ENCODE results near the gene GOSR1.
"Not testable (repeated sequence)": the region's sequence is repeated elsewhere in the genome, so short reads cannot be mapped to it uniquely, and the experiment has no call there.

Gene GOSR1

GRCh38 chr17:30524847-30525246, 47.6 kb downstream of the GOSR1 start:
- DNase-seq (ENCODE audit: low spot score) = no peak
- TF ChIP-seq, protein P1, sequence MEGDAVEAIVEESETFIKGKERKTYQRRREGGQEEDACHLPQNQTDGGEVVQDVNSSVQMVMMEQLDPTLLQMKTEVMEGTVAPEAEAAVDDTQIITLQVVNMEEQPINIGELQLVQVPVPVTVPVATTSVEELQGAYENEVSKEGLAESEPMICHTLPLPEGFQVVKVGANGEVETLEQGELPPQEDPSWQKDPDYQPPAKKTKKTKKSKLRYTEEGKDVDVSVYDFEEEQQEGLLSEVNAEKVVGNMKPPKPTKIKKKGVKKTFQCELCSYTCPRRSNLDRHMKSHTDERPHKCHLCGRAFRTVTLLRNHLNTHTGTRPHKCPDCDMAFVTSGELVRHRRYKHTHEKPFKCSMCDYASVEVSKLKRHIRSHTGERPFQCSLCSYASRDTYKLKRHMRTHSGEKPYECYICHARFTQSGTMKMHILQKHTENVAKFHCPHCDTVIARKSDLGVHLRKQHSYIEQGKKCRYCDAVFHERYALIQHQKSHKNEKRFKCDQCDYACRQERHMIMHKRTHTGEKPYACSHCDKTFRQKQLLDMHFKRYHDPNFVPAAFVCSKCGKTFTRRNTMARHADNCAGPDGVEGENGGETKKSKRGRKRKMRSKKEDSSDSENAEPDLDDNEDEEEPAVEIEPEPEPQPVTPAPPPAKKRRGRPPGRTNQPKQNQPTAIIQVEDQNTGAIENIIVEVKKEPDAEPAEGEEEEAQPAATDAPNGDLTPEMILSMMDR (IDR thresholded peaks at IDR 0.05; ENCODE audit: extremely low read depth, insufficient read depth, missing control alignments) = no peak
- in situ Hi-C loops (cut with MboI; ENCODE audit: low pct_unique_long_range_greater_than_20kb, low sequenced_read_pairs, unreplicated experiment) = no loop called here

GRCh38 chr17:30526401-30526800, 49.2 kb downstream of the GOSR1 start:
- in situ Hi-C loops (cut with MboI; ENCODE audit: low pct_unique_long_range_greater_than_20kb, low sequenced_read_pairs, unreplicated experiment) = no loop called here
- TF ChIP-seq, protein P1 (IDR thresholded peaks at IDR 0.05; ENCODE audit: extremely low read depth, insufficient read depth, missing control alignments) = no peak

GRCh38 chr17:30528701-30529100, 51.5 kb downstream of the GOSR1 start:
- in situ Hi-C loops (cut with MboI; ENCODE audit: low pct_unique_long_range_greater_than_20kb, low sequenced_read_pairs, unreplicated experiment) = not testable (repeated sequence)

More at GRCh38 chr17:30526401-30526800, 49.2 kb downstream of the GOSR1 start:
- no peak for DNase-seq (ENCODE audit: low spot score)

GRCh38 chr17:30530346-30531025, 53.3 kb downstream of the GOSR1 start:
- in situ Hi-C loops (cut with MboI; ENCODE audit: low pct_unique_long_range_greater_than_20kb, low sequenced_read_pairs, unreplicated experiment) = no loop called here
- DNase-seq (ENCODE audit: low spot score) = no peak
- TF ChIP-seq, protein P1 (IDR thresholded peaks at IDR 0.05; ENCODE audit: extremely low read depth, insufficient read depth, missing control alignments) = no peak

More at GRCh38 chr17:30528701-30529100, 51.5 kb downstream of the GOSR1 start:
- not testable (repeated sequence) for DNase-seq (ENCODE audit: low spot score)

GRCh38 chr17:30532871-30533270, 55.7 kb downstream of the GOSR1 start:
- DNase-seq (ENCODE audit: low spot score) = no peak
- TF ChIP-seq, protein P1 (IDR thresholded peaks at IDR 0.05; ENCODE audit: extremely low read depth, insufficient read depth, missing control alignments) = no peak
- in situ Hi-C loops (cut with MboI; ENCODE audit: low pct_unique_long_range_greater_than_20kb, low sequenced_read_pairs, unreplicated experiment) = no loop called here

- TF ChIP-seq, protein P1 (IDR thresholded peaks at IDR 0.05; ENCODE audit: extremely low read depth, insufficient read depth, missing control alignments) = no peak
- in situ Hi-C loops (cut with MboI; ENCODE audit: low pct_unique_long_range_greater_than_20kb, low sequenced_read_pairs, unreplicated experiment) = no loop called here
- DNase-seq (ENCODE audit: low spot score) = no peak
Measured at GRCh38 chr17:30534298-30534697, 57.1 kb downstream of the GOSR1 start.

All from GM13977 (cell line).